ENCODE results near the gene ACER1.
"Not testable (repeated sequence)": the region's sequence is repeated elsewhere in the genome, so short reads cannot be mapped to it uniquely, and the experiment has no call there.

ACER1 gene

DNA sequence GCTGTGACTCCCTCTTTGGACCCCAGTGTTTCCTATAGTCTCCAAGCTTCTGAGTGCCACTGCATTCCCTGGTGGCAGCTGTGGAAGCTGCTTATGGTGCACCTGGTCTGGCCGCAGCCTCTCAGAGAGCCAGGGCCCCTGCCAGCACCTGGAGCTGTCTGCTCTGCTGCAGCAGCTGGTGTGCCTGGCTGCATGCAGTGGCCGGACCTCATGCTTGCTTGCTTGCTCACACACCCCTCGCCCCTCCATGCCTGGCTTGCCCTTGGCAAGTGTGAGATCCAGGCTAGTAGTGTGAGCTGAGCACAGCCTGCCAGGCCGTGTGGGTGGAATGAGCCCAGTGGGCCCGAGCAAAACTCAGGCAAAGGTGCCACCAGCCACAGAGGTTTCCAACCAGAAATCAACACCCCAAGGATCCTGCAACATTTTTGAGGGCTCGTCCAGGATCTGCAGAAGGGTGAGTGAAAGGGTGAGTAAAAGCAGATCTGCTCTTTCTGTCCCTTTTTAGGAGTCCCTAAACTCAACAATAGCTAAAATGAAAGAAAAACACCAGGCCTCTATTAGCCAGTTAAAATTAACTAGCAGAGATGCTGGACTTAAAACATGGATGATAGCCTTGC lies 46.0 kb downstream of the ACER1 start:
- DNase-seq (ENCODE audit: low spot score), result no peak

DNA sequence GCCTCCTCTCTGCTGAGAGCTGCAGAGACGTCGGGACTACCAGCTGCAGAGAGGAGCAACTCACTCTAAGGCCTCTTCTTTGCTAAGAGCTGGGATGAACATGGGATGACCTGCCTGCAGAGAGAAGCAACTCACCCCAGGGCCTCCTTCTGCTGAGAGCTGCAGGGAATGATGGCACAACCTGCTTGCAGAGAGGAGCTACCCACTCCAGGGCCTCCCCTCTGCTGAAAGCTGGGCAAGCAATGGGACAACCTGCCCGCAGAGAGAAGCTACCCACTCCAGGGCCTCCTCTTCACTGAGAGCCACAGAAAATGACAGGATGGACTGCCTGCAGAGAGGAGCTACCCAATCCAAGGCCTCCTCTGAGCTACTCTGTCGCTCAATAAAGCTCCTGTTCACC lies 46.7 kb downstream of the ACER1 start:
- no peak for DNase-seq (ENCODE audit: low spot score)

DNA sequence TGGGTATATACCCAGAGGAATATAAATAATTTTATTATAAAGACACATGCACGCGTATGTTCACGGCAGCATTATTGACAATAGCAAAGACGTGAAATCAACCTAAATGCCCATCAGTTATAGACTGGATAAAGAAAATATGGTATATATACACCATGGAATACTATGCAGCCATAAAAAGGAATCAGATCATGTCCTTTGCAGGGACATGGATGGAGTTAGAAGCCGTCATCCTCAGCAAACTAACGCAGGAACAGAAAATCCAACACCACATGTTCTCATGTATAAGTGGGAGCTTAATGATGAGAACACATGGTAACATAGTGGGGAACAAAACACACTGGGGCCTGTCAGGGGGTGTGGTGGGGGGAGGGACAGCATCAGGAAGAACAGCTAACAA lies 51.0 kb downstream of the ACER1 start:
- DNase-seq (ENCODE audit: low spot score), result not testable (repeated sequence)

DNA sequence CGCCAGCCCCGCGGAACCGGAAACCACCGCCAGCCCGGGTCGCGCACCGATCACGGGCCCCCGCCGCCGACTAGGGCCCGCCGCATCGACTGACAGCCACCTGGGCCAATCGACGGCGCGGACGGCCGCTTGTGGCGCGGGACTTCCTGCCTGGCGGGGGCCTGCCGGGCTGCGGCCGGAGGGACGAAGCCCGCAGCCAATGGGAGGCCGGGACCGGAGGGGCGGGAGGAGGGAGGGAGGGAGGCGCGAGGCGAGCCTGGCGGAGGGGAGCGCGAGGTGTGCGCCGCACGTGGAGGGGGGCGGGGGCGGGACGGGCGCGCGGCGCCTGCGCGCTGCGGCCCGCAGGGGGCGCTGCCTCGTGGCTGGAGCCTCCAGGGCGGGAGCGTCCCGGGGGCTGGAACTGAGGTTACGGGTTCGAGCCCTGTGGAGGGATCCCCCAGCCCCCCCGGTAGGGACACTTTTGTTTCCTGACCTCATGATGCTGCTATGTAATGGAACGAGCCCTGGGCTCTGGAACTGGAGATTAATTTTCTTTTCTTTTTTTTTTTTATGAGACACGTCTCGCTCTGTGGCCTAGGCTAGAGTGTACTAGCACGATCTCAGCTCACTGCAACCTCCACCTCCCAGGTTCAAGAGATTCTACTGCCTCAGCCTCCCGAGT lies 53.4 kb downstream of the ACER1 start, which contains the start of gene MLLT1:
Gene MLLT1 (minus strand): TSS at position 45 of the 661 bp plus-strand sequence. CDS start 191 bp downstream, outside the sequence.
- peak; percentile 98 for DNase-seq (ENCODE audit: low spot score)

DNA sequence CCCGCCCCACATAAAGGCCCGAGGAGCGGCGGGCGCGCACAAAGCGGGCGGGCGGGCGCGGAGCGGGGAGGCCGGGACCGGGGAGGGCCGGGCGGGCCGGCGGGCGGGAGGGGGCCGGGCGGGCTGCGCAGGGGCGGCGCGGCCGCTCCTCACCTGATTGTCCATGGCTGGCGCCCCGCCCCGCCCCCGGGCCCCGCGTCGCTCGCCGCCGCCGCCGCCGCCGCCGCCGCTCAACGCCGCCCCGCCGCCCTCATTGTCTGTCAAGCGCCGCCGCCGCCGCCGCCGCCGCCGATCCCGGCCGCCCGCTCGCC lies 53.8 kb downstream of the ACER1 start:
- DNase-seq (ENCODE audit: low spot score), result no peak

DNA sequence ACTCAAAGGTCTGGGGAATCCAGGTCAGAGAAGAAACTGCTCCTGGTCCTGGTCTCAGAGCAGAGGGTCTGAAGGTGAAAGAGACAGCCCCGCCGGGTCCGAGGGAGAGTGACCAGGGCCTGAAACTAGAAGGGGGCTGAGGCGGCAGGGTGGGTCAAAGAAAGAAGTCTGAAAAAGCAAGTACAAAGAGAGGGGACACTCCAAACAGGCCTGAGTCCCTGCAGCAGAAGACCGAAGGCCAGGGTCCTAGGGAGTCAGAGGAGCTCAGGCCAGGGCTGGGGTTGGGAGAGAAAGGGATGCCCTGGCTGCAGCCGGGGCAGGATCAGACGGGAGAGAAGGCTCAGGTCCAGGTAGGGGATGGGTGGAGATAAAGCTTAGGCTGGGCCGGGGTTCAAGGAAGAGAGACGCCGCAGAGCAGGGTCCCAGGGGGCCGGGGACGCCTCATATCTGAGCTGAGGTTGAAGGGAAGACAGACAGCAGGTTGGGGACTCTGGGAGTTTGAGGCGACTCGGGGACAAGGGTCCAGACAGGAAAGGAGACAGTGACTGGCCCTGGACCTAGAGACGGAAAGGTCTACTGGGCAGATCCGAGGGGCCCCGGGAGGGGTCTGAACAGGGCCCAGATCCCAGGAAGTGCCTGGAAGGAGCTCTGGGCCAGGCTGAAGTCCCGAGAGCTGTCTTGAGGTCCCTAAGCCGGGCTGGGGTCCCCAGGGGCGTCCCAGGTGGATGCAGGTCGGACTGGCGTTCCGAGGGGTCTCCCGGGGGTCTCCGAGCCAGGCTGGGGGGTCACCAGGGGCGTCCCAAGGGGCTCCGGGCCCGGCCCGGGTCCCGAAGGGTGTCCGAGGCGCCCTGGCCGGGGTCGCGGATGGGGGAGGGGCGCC lies 54.4 kb downstream of the ACER1 start:
- DNase-seq (ENCODE audit: low spot score), result no peak

DNA sequence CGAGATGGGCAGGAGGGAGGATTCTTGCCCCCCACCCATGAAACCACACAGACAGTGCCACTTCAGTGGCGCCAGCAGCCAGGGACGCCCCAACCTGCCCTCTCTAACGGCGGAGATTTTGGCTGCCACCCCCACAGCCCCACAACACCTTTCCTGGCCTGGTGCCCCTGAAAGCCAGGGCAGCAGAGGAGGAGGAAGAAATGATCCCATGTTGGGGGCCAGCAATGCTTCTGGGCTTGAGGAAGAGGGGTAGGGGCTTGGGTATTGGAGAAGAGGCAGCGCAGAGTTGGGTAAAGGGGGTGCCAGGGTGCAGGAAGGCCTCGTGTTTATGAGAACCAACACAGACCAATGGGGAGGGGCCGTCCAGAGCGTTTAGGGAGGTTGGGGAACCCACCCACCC lies 55.4 kb downstream of the ACER1 start:
- no peak for DNase-seq (ENCODE audit: low spot score)

DNA sequence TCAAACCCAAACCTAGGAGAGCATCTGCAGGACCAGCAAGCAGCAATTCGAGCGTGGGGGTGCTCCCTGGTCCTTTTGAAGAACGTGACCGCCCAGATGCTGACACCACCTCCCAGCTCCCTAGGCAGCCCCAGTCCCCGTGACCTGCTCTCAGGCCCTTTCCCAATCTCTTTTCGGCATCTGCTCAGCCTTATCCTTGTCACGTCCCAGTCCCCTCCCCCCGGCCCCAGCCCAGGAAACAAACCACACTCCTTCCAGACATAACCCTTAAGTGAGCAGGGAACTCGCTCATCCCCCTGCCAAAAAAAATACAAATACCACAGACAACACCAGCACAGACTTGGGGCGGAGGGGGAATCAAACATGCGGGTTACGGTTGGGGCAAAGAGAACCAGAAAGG lies 57.0 kb downstream of the ACER1 start:
- no peak for DNase-seq (ENCODE audit: low spot score)

DNA sequence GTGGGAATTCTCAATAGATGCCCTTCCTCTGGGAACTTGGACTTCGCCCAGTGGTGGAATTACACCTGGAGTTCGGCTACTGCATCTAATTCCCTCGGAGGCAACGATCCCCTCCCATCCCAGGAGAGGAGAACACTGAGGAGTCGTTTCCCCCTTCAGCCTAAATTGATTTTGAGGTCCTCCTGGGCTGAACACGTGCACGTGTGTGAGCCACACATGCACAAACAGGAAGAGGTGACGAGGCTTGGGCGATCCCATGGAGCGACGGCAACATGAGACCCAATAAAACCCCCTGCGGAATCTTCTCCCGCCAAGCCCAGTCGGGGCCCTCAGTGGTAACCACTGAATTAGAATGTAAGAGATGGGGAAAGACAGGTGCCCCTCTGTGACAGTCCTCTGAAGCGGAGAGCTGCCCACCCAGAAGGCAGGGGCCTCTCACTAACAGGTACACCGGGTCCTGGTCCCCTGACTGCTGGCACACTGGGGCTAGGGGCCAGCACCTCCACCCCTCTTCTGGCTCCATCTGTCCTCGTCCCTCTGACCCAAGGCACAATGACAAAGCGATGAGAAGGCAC lies 58.2 kb downstream of the ACER1 start:
- DNase-seq (ENCODE audit: low spot score), result no peak

DNA sequence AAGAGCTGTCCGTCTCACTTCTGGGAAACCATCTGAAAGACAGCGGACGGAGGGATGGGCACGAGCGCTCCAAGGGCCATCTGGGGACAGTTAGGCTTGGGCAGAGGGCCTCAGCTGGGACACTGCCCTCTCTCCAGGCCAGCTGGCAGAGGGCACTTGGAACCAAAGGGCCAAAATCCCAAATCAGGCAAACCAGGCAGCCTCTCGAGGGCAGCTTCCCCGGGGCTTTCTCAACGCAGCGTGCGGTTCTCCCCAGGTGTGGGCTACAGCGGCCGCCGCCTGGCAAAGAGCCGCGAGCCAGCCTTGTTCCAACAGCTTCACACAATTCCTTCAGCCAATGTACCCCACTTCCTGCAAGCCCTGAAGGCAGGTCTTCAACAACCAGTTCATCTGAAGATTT lies 58.7 kb downstream of the ACER1 start:
- DNase-seq (ENCODE audit: low spot score), result no peak

DNA sequence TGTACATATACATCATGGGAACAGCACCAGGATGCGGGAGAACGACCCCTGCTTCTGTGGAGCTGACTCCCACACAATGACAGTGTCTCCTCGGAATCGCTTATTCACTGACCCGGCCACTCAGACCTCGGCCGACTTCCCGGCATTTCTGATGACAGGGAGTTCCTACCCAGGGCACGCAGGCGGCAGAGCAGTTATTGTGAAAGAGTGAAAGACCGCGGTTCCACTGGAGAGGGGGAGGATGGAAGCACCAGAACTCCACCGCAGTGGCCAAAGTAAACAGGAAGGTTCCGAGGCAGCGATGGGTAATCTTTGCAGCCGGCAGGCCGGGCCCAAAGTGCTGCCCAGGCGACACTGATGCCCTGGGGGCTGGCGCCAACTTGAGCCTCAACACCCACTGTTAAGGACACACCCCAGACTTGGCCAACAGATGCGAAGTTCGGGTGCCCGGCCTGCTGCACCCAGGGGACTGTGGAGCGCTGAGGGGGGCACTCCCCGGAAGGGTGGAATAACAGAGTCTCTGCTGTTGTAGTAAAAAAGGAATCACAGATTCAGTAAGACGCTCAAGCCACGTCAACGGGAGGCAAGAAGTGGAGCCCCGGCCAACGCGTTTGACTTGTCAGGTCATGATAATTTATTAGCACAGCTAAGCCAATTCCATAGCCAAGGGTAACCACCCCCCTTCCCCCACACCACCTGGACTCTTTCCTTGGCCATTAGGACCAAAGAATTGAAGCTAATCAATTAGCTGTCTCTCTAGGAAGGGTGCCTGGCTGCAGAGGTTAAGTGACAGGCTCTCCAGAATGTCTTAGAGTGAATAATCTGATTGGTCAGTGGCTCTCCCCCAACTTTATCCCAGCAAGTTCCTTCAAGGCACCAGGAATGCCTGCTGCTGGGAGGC lies 59.5 kb downstream of the ACER1 start:
- DNase-seq (ENCODE audit: low spot score), result no peak

DNA sequence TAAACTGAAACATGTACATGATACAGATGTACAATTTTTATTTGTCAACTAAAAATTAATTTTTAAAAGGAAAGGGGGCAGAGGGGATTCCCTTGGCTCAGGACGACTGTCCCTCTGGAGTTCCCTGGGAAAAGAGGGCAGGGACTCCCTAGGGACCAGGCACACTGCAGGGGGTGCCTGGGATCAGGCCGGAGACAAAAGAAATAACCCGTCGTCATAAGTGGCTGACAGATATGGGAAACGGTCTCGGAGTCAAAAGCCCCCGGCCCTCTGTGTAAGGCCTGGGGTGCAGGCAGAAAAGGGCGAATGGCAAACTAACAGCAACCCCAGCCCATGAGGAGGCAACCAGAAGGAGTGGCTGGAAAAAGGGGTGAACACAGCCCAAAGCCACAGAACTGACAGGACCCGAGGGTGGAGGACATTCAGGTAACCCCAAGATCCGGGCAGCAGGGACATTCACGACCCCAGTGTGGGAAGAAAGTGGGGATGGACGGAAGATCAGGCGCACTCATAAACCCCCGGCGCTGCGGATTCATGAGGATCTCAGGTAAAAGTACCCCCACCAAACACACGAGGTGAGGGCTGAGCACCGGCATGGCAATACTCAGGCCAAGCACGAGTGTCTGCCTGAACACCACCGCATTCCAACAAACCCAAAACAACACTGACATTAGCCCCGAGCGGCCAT lies 60.4 kb downstream of the ACER1 start:
- DNase-seq (ENCODE audit: low spot score), result no peak

DNA sequence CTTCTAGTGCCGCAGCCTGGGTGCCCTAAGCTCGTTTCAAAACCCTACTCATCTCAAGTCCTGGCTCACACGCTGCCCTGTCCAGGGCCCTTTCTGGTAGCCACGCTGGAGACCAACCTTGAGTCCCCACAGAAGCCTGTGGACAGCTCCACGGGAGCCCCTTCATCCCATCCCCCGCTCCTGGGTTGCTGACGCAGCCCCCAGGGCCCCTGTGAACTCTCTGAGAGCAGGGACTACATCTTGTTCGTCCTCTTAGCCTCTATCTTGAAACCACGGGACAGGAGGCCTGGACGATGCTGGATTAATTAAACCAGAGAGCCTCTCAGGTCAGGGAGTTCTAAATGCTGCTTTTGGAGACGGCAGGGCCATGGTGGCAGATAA lies 61.0 kb downstream of the ACER1 start:
- no peak for DNase-seq (ENCODE audit: low spot score)

DNA sequence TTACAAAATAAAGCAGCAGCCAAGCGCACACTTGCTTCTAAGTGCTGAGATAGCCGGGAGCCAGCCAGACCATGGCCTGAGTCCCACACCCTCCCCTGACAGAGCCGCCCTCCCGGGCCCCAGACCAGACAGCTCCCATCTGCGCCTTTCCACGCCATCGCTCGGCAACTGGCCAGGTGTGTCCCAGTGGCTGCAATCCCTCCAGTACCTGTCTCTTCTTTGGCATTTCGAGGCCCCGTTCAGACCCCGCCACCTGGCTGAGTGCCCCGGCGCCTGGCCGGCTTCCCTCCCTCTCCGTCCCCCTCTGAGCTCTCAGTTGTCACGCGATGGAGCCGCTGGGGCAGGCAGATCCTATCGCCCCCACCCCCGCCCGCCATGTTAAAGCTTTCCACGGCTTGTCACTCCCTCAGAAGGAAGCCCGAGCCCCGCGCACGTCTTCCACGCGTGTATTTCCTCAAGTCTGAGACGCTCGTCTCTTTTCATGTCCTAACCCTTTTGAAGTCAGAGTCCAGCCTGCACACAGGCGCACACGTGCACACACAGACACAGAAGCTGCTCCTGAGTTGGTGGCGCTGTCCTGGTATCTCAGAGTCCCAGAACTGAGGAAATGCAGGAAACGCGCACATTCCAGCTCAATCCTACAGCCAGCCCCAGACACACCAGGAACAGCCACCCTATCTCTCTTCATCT lies 61.5 kb downstream of the ACER1 start:
- no peak for DNase-seq (ENCODE audit: low spot score)

DNA sequence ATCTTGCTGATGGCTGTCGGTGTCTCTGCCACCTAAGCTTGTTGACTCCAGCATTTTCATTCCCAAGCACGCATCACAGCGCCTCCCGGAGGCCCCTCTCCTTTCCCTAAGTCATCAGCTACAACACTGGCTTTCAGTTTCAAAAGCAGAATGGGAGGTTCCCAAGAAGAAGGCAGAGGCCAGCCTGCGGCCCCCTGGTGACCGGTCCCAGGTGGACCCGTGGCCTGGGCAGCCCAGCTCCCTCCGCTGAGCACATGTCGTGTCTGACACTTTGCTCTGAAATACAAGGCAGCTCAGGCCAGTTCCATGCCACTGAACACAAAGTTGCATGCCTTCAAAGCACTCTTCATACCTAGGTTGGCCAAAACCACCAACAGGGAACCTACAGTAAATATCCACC lies 62.2 kb downstream of the ACER1 start:
- DNase-seq (ENCODE audit: low spot score), result no peak

DNA sequence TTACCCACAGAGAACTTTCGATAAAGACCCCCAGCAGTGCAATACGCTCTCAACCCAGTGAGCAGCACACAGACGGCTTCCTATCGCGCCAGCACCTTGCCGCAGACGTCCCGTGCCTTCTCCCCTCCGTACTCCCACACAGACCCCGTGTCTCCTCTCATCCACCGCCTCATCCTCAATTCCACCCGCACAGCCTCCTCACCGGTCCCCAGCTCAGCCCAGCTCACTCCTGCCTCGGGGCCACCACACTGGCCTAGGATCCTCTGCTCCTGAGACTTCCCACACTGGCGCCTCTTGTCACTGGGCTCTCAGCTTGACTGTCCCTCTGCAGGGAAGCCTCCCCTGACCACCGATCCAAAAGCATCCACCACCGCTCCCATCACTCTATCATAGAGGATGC lies 62.6 kb downstream of the ACER1 start:
- DNase-seq (ENCODE audit: low spot score), result no peak

DNA sequence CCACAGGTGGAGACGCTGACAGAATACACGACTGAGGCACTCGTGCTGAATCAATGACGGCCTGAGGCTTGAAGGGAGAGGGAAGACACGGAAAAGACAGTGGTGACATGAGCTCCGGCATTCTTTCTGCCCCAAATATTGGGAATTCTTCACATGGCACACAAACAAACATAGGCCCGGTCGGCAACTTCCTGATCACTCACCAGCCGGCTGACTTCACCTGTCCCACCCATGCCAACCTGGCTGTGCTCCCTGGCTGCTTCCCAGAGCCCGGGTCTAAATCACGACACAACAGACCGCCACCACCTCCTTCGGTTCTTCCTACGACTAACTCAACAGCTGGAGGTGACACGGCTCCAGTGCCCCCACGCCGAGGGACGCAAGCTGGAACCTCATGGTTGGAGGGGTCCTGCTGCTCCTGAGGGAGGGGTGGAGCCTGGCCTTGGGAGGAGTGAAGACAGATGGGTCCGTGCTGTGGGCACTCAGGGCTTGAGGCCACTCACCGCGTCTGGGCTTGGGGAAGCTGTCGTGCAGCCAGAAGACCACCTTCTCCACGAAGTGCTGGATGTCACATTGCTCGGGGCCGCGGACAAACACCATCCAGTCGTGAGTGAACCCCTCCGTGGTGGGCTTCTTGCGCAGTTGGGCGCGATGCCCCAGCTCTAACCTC lies 63.2 kb downstream of the ACER1 start:
- DNase-seq (ENCODE audit: low spot score), result no peak

DNA sequence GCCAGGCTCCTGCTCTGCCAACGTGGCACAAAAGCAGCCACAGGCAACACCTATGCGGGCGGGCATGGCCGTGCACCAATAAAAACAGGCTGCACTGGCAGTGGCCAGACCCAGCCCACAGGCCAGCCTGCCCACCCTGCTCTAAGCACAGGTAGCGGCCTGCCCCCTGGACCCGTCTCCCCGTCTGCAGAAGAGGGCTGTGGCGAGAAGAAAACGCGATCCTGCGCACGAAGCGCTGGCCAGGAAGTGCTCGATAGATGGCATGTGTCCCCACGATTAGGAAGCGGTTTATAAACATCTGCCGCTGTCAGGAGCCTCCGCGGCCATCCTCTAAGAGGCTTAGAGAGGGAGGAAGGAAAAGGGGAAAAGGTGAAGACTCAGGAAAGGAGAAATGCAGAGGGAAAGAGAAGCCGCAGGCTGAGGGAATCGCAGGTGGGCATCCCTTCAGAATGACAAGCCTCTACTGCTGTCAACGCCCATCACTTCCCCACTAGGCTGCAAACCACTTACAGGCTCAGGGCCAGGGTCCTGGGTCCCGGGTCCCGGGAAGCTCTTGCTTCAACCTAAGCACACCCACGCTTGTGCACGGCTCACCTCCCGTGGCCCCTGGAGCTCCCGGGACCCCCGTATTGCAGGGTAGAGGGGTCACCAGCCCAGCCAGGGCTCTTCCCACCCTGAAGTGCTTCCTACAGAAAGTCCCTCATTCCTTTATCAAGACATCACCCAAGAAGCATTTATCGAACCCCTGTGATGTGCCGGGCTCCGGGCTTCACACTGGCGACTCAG lies 64.1 kb downstream of the ACER1 start:
- DNase-seq (ENCODE audit: low spot score), result no peak

DNA sequence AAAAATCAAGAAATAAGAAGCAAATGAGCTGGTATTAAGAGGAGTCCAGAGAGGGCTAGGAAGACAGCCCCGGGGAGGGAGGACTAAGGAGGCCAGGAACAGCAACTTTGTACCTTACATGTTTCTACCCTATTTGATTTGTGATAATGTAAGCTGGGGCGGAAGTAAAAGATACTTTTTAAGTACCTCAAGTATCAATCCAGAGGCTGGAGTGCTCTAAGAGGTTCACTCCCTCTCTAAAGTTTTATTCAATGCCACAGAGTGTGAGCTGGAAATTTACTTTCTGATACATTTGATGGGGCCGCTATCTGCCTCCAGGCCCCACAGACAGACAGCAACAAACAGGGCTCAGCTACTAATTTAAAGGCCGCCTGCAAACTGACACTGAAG lies 65.0 kb downstream of the ACER1 start:
- no peak for DNase-seq (ENCODE audit: low spot score)
